ES-I3 (cell line): ENCODE measurements around the gene CLMP.
A peak's percentile ranks its signal among the peaks of the same experiment; 100 is the strongest.

Experiments
- H3K36me3 ChIP-seq: 2 replicates; pipeline ENCODE4 v1.6.1; 2013; ENCODE audit warnings: mild to moderate bottlenecking, low read length, control low read depth, moderate library complexity; ENCODE audit not compliant: insufficient read depth
- H3K4me1 ChIP-seq: 2 replicates; pipeline ENCODE4 v1.6.1; 2013; ENCODE audit warnings: mild to moderate bottlenecking, control low read depth, low read length; ENCODE audit not compliant: insufficient read depth
- H3K9ac ChIP-seq: 2 replicates; pipeline ENCODE4 v1.6.1; 2013; ENCODE audit warnings: low read depth, mild to moderate bottlenecking, low read length, moderate library complexity
- H3K9me3 ChIP-seq: 2 replicates; pipeline ENCODE4 v1.6.1; 2013; ENCODE audit warnings: mild to moderate bottlenecking, low read length, moderate library complexity; ENCODE audit not compliant: control insufficient read depth, insufficient read depth

CLMP gene

DNA sequence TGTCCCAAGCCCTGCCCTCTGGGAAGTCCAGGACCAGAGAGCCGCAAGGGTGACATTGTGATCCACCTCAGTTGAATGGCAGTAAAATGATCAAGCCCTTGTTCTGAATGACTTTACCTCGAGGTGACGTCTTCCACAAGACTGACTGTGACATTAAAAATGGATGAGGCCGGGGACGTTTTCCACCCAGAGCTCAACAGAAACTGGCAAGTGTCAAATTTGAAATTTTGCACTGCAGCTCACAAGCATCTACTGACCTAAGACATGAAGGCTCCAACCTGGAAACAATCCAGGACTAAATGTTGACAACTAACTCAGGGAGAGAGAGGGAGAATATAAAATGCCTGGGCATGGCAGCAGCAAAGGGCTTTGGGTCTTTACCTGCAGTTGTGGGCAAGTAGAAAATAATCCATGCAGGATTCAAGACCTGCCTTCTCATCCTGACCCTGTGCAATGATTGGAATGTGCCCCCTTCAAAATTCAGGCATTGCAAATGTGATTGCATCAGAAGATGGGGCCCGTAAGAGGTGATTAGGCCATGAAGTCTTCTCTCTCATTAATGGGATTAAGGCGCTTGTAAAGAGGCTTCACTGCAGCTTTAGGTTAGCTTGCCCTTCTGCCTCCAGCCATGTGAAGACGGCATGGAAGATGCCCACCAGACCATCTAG lies 33.6 kb upstream of the CLMP start:
- Histone ChIP-seq H3K9ac (no peak overlapping the region), H3K36me3 (no peaks in the 10 kb centered on the region), H3K4me1 (peaks cover 27% of the 10 kb centered on the region)

GRCh38 chr11:123227763-123228495 lies 32.9 kb upstream of the CLMP start:
- Histone ChIP-seq H3K4me1 (peaks cover 22% of the 10 kb centered on the region), H3K36me3 (no peaks in the 10 kb centered on the region), H3K9ac (no peak overlapping the region), H3K9me3 (no peaks in the 10 kb centered on the region)

More for the DNA sequence above, 33.6 kb upstream of the CLMP start:
- no peaks in the 10 kb centered on the region for H3K9me3 ChIP-seq

- H3K4me1 ChIP-seq: peaks cover 19% of the 10 kb centered on the region; the same call in 1 of the 2 replicates
- H3K9ac ChIP-seq: no peak overlapping the region
- no peaks in the 10 kb centered on the region for H3K36me3 ChIP-seq
- peaks cover 2% of the 10 kb centered on the region; the same call in 1 of the 2 replicates for H3K9me3 ChIP-seq
Observed at GRCh38 chr11:123221584-123221983, 26.5 kb upstream of the CLMP start.

- Histone ChIP-seq H3K9me3 (peaks cover 2% of the 10 kb centered on the region; the same call in 1 of the 2 replicates), H3K36me3 (no peaks in the 10 kb centered on the region), H3K4me1 (peaks cover 21% of the 10 kb centered on the region; the same call in 1 of the 2 replicates), H3K9ac (no peak overlapping the region)
Observed at GRCh38 chr11:123221096-123221561, 26.1 kb upstream of the CLMP start.

DNA sequence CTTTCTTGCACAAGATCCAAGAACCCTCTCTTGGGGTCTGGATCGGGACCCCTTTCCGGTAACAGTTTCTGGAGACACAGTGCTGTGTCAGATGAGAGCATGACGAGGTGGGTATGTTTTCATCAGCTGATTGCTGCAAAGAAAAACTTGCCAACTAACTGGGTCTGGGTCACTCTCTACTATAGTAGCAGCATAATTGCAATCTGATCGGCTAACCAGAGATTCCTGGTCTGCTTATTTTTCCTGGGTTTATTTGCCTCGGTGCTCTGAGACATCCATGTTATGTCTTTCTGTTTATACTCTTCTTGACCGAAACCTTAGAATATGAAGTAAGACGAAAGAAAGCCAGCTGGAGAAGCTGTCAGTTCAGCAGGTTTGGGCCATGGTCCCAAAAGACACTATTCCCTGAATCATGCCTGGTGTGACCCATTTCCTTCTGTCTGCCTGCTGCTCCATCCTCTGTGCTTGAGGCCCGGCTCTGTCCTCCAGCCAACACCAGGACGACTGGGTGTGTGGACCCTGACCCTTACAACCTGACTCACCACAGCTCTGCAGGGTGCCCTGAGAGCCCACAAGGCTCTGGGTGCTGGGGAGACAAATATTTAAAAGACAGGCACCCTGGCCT lies 24.1 kb upstream of the CLMP start:
- no peak overlapping the region for H3K9ac ChIP-seq
- peaks cover 2% of the 10 kb centered on the region; the same call in 1 of the 2 replicates for H3K9me3 ChIP-seq
- no peaks in the 10 kb centered on the region for H3K36me3 ChIP-seq

GRCh38 chr11:123218451-123218850 lies 23.4 kb upstream of the CLMP start:
- Histone ChIP-seq H3K9me3 (peaks cover 2% of the 10 kb centered on the region; the same call in 1 of the 2 replicates), H3K9ac (no peak overlapping the region), H3K36me3 (no peaks in the 10 kb centered on the region), H3K4me1 (peaks cover 23% of the 10 kb centered on the region; the same call in 1 of the 2 replicates)

More for the DNA sequence above, 24.1 kb upstream of the CLMP start:
- peaks cover 21% of the 10 kb centered on the region; the same call in 1 of the 2 replicates for H3K4me1 ChIP-seq

GRCh38 chr11:123217897-123218296 lies 22.8 kb upstream of the CLMP start:
- H3K9ac ChIP-seq: no peak overlapping the region; the same call in 1 of the 2 replicates
- peaks cover 2% of the 10 kb centered on the region; the same call in 1 of the 2 replicates for H3K9me3 ChIP-seq
- no peaks in the 10 kb centered on the region for H3K36me3 ChIP-seq
- peaks cover 28% of the 10 kb centered on the region; the same call in 1 of the 2 replicates for H3K4me1 ChIP-seq

GRCh38 chr11:123216249-123216648 lies 21.2 kb upstream of the CLMP start:
- Histone ChIP-seq H3K4me1 (peaks cover 42% of the 10 kb centered on the region), H3K9me3 (no peaks in the 10 kb centered on the region), H3K36me3 (no peaks in the 10 kb centered on the region), H3K9ac (no peak overlapping the region)

DNA sequence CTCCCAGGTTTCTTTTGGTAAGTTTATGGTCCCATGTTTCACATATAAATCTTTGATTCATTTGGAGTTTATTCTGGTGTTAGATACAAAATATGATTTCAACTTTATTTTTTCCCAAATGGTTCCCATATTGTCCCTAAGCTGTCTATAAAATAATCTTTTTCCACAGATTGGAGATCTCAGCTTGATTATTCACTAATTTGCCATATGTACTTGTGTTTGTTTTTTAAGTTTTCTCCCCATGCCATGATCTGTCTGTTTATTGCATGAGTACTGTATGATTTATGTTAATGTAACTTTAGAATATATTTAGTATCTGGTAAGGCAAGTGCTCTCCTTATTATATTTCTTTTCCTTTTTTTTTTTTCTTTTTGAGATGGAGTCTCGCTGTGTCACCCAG lies 19.9 kb upstream of the CLMP start:
- Histone ChIP-seq H3K4me1 (peaks cover 46% of the 10 kb centered on the region), H3K9ac (no peak overlapping the region), H3K9me3 (no peaks in the 10 kb centered on the region), H3K36me3 (no peaks in the 10 kb centered on the region)

DNA sequence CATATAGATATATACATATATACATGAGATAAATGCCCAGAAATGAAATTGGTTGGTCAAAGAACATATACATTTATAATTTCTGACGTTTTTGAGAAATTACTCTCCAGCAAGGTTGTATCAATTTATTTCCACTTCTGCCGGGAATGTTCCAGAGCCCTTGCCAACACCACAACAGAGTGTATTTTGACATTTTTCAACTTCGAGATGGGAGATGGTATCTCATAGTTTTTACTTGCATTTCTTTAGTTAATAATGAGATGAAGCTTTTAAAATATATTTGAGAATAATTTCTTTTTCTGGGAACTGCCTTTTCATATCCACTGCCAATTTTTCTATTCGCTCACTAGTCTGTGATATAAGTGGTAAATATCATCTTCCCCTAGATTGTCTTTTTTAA lies 19.3 kb upstream of the CLMP start:
- H3K4me1 ChIP-seq: peaks cover 46% of the 10 kb centered on the region
- H3K36me3 ChIP-seq: no peaks in the 10 kb centered on the region
- H3K9ac ChIP-seq: no peak overlapping the region
- H3K9me3 ChIP-seq: no peaks in the 10 kb centered on the region

- Histone ChIP-seq H3K36me3 (no peaks in the 10 kb centered on the region), H3K9ac (no peak overlapping the region), H3K4me1 (peaks cover 35% of the 10 kb centered on the region), H3K9me3 (no peaks in the 10 kb centered on the region)
Observed at GRCh38 chr11:123213307-123213771, 18.3 kb upstream of the CLMP start.

- peak overlapping the region; percentile 6; the same call in 1 of the 2 replicates for H3K9ac ChIP-seq
Observed at GRCh38 chr11:123212406-123212805, 17.4 kb upstream of the CLMP start.

DNA sequence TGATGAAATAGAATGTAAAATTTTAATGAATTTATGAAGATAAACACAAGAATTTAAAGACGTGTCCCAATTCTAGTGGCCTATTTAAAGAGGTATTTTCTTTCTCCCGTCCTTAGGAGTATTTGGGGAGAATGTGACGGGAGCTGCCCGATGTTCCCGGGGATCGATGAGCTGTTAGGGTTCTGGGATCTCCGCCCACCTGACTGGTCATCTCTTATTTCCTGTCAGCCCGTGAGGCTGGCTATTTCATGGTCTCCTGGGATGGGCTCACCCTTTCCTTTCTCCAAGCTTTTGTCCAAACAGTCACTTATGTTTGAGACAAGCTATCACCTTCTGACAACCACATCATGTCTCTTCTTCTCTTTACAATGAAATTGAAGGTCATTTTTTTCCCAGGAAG lies 16.9 kb upstream of the CLMP start:
- Histone ChIP-seq H3K36me3 (no peaks in the 10 kb centered on the region), H3K4me1 (peaks cover 34% of the 10 kb centered on the region), H3K9me3 (no peaks in the 10 kb centered on the region), H3K9ac (peak overlapping the region; percentile 33; the same call in 1 of the 2 replicates)

More at GRCh38 chr11:123212406-123212805, 17.4 kb upstream of the CLMP start:
- no peaks in the 10 kb centered on the region for H3K9me3 ChIP-seq
- H3K36me3 ChIP-seq: no peaks in the 10 kb centered on the region
- peaks cover 30% of the 10 kb centered on the region for H3K4me1 ChIP-seq

DNA sequence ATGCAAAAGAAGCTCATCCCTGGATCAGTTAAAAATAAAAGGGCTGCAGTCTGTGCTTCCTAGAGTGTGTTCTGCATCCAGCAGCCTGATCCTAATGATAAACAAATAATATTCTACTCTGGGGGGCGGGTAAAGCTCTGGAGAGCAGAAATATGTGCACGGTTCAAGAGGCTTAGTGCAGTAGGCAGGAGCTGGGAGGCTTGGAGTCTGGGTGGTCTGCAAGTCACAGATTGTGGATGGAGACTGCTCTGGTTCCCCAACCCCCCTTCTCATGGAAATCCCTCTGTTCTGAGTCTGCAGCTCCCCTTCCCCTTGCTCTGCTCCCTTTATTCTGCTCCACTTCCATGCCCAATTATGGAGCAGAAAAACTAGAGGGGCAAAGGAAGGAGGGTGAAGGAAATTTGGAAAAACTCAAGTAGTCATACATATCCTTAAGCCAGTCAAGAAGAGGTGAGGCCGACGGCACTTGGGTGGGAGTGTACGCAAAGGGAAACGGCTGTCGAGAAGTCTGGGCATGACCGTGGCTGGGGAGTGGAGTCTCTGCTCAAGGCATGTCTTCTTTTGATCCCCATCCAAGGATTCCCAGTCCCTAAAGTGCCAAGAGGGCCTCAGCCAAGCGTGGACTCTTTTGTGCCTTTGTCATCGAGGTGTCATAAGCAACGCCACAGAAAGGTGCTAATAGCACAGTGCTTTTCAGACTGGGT lies 16.3 kb upstream of the CLMP start:
- H3K9ac ChIP-seq: peak overlapping the region; percentile 33; the same call in 1 of the 2 replicates
- H3K4me1 ChIP-seq: peaks cover 35% of the 10 kb centered on the region
- no peaks in the 10 kb centered on the region for H3K9me3 ChIP-seq
- H3K36me3 ChIP-seq: no peaks in the 10 kb centered on the region
